Fibroblast of lung (primary cell): ENCODE measurements around the gene PKNOX2. TPM values are rescaled to one million over a fixed set of nuclear protein-coding genes. Genes with fewer than 3 reads are reported as not detected.

Experiments
- DNase-seq, 2 donors: peaks; one replicate each; pipeline versions ENCODE4 v3.0.0 to v3.0.0-alpha.2; 2010; ENCODE audit warnings: low read depth in 2 of 2
- H2AFZ ChIP-seq: 2 replicates; pipeline ENCODE4 v1.5.1; 2012; ENCODE audit warnings: low read length, control low read depth, inconsistent platforms
- H3K27ac ChIP-seq: 2 replicates; pipeline ENCODE4 v1.5.1; 2011; ENCODE audit warnings: low read length, control low read depth; ENCODE audit not compliant: insufficient read depth
- H3K27me3 ChIP-seq: 2 replicates; pipeline ENCODE4 v1.5.1; 2011; ENCODE audit warnings: mild to moderate bottlenecking, low read length; ENCODE audit not compliant: control insufficient read depth, insufficient read depth
- H3K36me3 ChIP-seq: 2 replicates; pipeline ENCODE4 v1.5.1; 2011; ENCODE audit warnings: low read length; ENCODE audit not compliant: control insufficient read depth, insufficient read depth
- H3K4me1 ChIP-seq: 2 replicates; pipeline ENCODE4 v1.5.1; 2011; ENCODE audit warnings: low read length; ENCODE audit not compliant: control insufficient read depth, insufficient read depth; ENCODE audit errors: extremely low read depth
- H3K4me2 ChIP-seq: 2 replicates; pipeline ENCODE4 v1.5.1; 2011; ENCODE audit warnings: low read length, control low read depth; ENCODE audit not compliant: insufficient read depth; ENCODE audit errors: extremely low read depth
- H3K4me3 ChIP-seq, 4 experiments: fragments of 200-600 bp in 1 of 4; sonication (generic) in 1 of 4; replicated peaks in 1 of 4; 2 replicates each; pipeline ENCODE4 v1.5.1; 2011 to 2016; ENCODE audit warnings: low read length in 4 of 4, low read depth in 3 of 4, mild to moderate bottlenecking in 3 of 4, control low read depth in 2 of 4, inconsistent platforms in 1 of 4, mixed read lengths in 1 of 4; ENCODE audit not compliant: insufficient read depth in 1 of 4; ENCODE audit errors: control extremely low read depth in 1 of 4
- H3K79me2 ChIP-seq: 2 replicates; pipeline ENCODE4 v1.5.1; 2012; ENCODE audit warnings: mild to moderate bottlenecking, low read length, inconsistent platforms; ENCODE audit not compliant: control insufficient read depth, insufficient read depth
- H3K9ac ChIP-seq: 2 replicates; pipeline ENCODE4 v1.5.1; 2011; ENCODE audit warnings: mild to moderate bottlenecking, low read length, control low read depth; ENCODE audit not compliant: insufficient read depth
- H3K9me3 ChIP-seq: 2 replicates; pipeline ENCODE4 v1.5.1; 2012; ENCODE audit warnings: low read depth, low read length; ENCODE audit not compliant: control insufficient read depth, insufficient read depth
- H4K20me1 ChIP-seq: 2 replicates; pipeline ENCODE4 v1.5.1; 2011; ENCODE audit warnings: low read length; ENCODE audit not compliant: control insufficient read depth, insufficient read depth; ENCODE audit errors: extremely low read depth
- CTCF ChIP-seq, 2 donors: IDR thresholded peaks in 1 of 2; conservative IDR thresholded peaks in 1 of 2; 1 replicate in 1 of 2; 2 replicates in 1 of 2; pipeline ENCODE4 v1.5.1; 2011 to 2012; ENCODE audit warnings: low read length in 2 of 2, control low read depth in 1 of 2, inconsistent platforms in 1 of 2, low read depth in 1 of 2, mild to moderate bottlenecking in 1 of 2
- EZH2 ChIP-seq: IDR thresholded peaks from 2 replicates; pipeline ENCODE4 v1.5.1; 2012; ENCODE audit warnings: low read length, control low read depth, mild to moderate bottlenecking; ENCODE audit errors: missing control alignments
- polyA plus RNA-seq, 2 donors: library from polyadenylated mRNA; depleted of rRNA in 1 of 2; stranded (reverse) in 1 of 2; unstranded in 1 of 2; fragments of >200 nt; gene quantifications; 2 replicates each; pipeline ENCODE4 v1.2.1, GENCODE V29; 2011 to 2012; ENCODE audit warnings: missing spikeins in 1 of 2
- total RNA-seq: library from RNA; depleted of rRNA; stranded (reverse); fragments of >200 nt; gene quantifications from 2 replicates; pipeline ENCODE4 v1.2.1, GENCODE V29; 2014

The PKNOX2 gene
- total and polyA plus RNA-seq, 2 donors (not counting 1 experiment from before 2014, with no cell fraction given), result 0.33 to 2.2 TPM

GRCh38 chr11:125287491-125288210 lies 123.1 kb downstream of the PKNOX2 start:
- Histone ChIP-seq H3K9ac (no peak overlapping the region), H3K27ac (no peak overlapping the region), H3K79me2 (no peaks in the 10 kb centered on the region), H3K9me3 (no peaks in the 10 kb centered on the region), H3K36me3 (no peaks in the 10 kb centered on the region), H3K4me1 (no peaks in the 10 kb centered on the region), H3K4me2 (no peak overlapping the region), H2AFZ (no peak overlapping the region), H4K20me1 (no peaks in the 10 kb centered on the region), H3K27me3 (peaks cover 9% of the 10 kb centered on the region), H3K4me3 (no peak overlapping the region)
- DNase-seq, result peak; percentile 26 to 74
- TF ChIP-seq EZH2, result no peak
- TF ChIP-seq CTCF (conservative IDR thresholded peaks at IDR 0.05 in 1 of 2, IDR thresholded peaks at IDR 0.05 in 1 of 2; ENCODE audit: low read depth in 1 of 2, low read length in 2 of 2), result no peak

DNA sequence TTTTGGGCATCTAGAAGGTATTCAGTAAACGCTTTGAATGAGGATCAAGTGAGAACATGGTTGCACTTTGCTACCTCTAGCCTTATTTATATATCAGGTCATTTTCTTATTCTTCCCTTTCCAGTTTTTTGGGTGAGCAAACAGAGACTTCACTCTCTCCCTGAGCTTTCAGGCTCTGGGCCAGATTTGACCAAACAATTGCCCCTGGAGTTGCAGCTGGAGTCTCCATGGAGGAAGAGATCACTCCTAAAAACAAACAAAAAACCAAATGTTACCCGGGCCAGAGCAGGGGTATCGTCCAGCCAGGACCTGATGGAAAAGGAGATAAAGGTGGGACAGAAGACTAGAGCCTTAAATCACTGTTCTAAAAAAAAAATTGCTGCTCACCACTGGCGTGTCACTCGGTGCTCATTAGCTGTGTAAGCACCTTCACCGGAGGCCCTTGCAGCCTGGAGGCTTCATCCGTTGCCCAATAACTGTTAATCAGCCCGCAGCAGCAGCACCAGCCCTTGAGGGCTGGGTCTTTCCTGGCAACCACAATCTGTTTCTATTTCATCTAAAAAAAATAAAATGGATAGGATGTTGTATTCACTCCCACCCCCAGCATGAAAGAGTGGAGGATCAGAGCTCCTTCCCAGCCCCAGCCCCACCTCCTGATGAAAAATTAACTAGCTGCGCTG lies 125.0 kb downstream of the PKNOX2 start:
- no peak overlapping the region for H2AFZ ChIP-seq
- no peak overlapping the region for H3K4me3 ChIP-seq
- no peak overlapping the region for H3K9ac ChIP-seq
- TF ChIP-seq EZH2, result no peak
- no peak for TF ChIP-seq CTCF (conservative IDR thresholded peaks at IDR 0.05 in 1 of 2, IDR thresholded peaks at IDR 0.05 in 1 of 2; ENCODE audit: low read depth in 1 of 2, low read length in 2 of 2)
- H3K4me1 ChIP-seq, result no peaks in the 10 kb centered on the region
- DNase-seq, result peak in 1 of 2 donors; percentile 25
- H3K4me2 ChIP-seq, result no peak overlapping the region
- peaks cover 13% of the 10 kb centered on the region for H3K27me3 ChIP-seq
- H4K20me1 ChIP-seq, result no peaks in the 10 kb centered on the region
- no peaks in the 10 kb centered on the region for H3K9me3 ChIP-seq
- no peak overlapping the region for H3K27ac ChIP-seq
- H3K79me2 ChIP-seq, result no peaks in the 10 kb centered on the region
- no peaks in the 10 kb centered on the region for H3K36me3 ChIP-seq

GRCh38 chr11:125290263-125290662 lies 125.7 kb downstream of the PKNOX2 start:
- H4K20me1 ChIP-seq, result no peaks in the 10 kb centered on the region
- H3K9me3 ChIP-seq, result no peaks in the 10 kb centered on the region
- H2AFZ ChIP-seq, result no peak overlapping the region
- no peak overlapping the region for H3K4me2 ChIP-seq
- DNase-seq, result peak in 1 of 2 donors; percentile 48
- no peaks in the 10 kb centered on the region for H3K4me1 ChIP-seq
- no peaks in the 10 kb centered on the region for H3K36me3 ChIP-seq
- H3K4me3 ChIP-seq, result no peak overlapping the region
- peaks cover 19% of the 10 kb centered on the region for H3K27me3 ChIP-seq
- no peak for TF ChIP-seq CTCF (conservative IDR thresholded peaks at IDR 0.05 in 1 of 2, IDR thresholded peaks at IDR 0.05 in 1 of 2; ENCODE audit: low read depth in 1 of 2, low read length in 2 of 2)
- no peak overlapping the region for H3K9ac ChIP-seq
- H3K79me2 ChIP-seq, result no peaks in the 10 kb centered on the region
- H3K27ac ChIP-seq, result no peak overlapping the region
